ENCODE data around the gene MFAP2.

MFAP2 gene

DNA sequence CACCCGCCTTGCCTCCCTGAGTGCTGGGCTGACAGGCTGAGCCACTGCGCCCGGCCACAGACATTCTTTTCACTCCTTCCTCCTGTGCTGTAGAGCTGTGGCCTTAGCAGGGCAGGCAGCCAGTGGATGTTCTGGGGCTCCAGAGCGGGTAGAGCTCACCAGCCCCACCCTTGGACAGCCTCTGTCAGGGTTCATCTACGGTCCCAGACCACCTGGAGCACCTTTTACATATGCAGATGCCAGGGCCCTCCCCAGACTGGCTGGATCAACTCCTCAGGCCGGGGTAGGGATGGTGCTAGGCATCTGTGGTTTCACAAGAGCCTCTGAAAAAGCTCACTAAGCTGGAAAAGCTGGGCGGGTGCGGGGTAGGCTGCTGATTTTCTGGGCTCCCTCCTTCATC, 26.7 kb upstream of the MFAP2 start:
- DNase-seq, result no peak

DNA sequence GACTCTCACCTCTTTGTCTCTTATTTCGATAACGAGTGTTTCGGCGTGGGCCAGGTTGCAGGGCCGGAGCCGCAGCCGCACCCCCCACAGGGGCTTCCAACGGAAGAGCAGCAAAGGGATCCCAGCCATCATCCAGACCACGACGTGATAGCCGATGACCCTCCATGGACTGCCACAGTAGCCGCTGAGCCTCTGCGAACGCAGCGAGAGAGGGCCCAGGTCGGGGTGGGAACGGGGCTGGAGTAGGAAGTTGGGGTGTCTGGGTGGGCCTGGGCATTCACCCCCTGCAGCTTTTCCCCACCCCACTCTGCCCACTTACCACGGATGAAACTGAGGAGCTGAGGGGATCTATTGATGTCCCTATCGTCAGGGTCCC, 24.9 kb upstream of the MFAP2 start:
- DNase-seq, result no peak

DNA sequence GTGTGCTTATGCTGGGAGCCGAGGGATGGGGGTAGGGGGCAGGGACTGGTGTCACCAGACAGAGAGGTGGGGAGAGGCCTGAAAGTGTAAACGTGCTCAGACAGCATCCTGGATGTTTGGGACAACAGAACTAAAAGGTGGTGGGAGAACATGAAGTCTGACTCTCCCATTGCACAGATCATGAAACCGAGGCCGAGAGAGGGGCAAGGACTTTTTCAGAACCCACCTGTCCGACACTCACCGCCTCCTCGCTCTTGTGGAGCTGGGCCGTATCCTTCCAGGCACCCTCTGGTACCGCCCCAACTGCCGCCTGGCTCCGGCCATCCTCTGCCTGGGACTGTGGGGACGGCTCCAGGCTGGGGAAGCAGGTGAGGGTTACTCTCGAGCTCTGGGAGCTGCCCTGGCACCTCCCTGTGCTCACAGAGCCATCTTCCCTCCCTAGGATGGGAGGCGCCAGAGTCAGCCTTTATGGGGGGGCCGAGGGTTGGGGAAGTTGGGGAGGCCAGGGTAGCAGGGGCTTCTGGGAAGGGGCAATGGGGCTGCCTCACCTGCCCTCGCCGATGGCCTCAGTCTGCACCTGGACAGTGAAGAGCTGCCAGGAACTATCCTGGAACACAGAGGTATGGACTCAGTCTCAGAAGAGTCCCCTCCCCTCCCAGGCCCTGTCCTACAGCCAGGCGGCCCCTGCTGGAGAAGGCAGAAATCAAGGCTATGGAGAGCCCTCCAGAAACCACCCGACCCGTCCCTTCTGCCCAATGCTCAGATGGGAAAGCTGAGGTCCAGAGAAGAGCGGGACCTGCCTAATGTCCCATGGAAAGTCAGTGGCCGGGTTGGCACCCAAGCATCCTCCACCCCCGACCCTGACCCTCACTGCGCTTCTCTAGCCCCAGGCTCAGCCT, 24.3 kb upstream of the MFAP2 start:
- DNase-seq, result no peak

DNA sequence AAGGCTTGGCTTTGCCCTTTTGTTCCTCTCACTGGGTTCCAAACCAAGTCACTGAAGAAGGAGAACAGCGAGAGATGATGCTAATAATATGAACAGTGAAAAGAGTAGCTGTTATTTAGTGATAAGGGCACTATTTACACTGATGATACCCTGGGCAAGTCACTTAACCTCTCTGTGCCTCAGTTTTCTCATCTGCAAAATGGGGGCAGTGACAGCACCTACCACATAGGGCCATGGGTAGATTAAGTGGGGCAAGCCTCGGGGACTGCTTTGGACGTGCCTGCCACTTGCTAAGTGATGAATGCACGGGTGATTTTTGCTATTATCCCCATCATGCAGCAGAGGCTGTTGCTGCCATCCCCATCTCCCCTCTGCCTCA, 22.1 kb upstream of the MFAP2 start:
- no peak for DNase-seq

DNA sequence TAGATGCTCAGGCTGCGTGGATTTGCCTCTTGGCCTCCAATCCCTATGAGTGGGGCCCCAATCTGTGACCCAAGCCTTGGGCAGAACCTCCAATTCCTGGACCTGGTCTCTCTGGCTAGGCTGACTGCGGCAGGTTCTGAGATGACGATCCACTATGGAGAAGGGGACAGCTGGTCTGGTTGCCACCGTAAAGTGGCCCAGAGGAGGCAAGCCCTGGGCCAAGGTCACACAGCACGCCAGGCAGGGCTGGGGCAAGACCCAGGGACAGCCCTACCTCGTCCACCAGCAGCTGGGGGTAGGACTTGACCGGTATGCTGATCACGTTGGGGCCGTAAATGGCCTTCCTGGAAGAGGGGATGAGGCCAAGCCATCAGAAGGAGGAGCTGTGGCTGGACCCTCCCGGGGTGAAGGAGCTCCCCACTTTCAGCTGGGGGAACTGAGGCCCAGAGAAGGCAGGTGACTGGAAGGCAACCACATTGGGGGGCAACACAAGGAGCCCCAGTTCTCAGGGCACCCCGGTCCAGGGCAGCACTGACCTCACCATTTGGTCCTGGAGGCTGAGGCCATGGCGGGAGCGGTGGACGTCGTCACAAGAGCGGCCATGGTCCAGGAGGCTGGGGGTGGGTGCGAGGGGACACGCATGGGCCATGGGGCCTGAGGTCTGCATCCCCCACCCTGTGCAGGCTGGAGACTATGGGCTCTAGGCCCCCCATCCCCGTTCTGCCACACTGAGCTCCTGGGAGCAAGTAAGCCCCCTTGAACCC, 21.5 kb upstream of the MFAP2 start:
- DNase-seq, result no peak

DNA sequence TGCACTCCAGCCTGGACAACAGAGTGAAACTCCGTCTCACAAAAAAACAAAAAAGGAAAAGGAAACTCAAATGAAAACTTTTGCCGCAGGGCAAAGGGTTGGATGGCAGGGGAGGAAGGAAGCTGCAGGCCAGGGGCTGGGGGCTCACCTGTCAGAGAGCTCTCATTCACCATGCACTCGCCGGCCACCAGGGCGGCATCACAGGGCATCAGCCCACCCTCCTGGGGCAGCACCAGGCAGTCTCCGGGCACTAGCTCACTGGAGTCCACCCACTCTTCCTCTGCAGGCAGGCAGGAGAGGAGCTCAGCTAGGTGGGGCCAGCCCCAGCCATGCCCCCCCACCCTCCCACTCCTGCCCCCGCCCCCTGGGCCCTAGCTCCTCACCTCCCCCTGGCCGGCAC, 19.4 kb upstream of the MFAP2 start:
- no peak for DNase-seq

DNA sequence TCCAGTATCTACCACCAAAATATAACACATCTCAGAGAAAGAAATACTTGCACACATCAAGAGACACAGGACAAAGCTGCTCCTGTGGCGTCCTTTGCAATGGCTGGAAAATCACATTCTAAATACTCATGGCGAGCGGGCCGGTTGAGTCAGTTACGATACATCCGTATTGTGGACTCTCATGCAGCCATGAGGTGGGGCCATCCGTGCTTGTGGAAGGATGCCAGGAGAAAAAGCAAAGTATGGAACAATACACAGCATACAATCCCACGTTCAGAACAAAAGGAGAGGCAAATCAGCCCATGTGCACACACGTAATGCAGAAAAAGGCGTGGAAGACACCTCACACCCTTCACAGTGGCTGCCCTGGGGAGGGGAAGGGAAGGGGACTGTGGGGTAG, 18.2 kb upstream of the MFAP2 start:
- DNase-seq, result no peak

DNA sequence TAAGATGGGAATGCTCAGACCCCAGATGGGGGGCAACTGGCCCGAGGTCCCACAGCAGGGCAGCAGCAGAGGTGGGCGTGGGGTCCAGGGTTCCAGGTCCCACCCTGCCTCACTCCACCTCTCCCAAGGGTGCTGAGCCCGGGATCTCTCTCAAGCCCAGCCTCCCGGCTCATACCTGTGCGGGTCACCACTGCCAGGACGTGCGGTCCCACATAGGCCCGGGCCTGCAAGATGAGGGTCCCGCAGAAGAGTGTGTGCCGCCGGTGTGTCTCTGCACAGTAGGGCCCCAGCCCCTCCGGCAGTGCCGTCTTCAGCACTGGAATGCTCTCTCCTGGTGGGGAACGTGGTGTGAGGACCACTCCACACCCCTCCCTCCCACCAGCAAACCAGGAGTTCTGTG, 16.4 kb upstream of the MFAP2 start:
- DNase-seq, result no peak

DNA sequence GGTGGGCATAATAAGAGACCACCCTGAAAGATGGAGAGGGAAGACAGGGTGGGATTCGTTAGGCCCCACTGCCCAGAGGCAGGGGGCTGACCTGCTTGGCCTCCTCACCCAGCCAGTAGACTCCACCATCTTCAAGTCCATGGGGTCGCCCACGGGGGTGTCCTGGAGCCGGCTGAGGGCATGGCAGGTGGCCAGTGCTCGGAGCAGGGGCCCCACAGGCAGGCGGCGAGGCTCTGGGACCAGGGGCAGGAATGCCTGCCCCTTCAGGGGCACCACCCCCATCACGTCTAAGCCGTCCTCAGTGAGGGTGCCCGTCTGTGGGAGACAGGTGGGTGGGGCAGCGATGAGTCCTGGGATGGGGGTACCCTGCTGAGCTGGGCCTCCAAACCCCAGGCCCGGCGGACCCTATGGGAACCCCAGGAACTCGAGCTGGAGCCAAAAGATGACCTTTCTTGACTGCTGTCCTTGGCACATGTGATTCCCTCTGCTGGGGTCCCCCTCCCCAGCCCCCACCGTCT, 13.2 kb upstream of the MFAP2 start:
- no peak for DNase-seq

DNA sequence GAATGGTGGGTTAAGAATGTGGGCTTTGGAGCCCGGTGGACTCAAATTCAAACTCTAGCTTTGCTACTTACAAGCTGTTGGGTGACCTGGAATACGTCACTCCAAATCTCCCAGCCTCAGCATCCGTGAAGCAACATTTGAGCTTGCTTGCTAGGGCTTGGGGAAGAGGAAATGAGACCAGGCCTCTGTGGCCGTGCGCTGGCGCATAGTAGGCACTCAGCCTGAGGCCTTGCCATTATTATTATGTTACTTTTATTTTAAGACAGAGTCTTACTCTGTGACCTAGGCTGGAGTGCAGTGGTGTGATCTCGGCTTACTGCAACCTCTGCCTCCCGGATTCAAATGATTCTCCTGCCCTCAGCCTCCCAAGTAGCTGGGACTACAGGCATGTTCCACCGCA, 12.3 kb upstream of the MFAP2 start:
- DNase-seq, result no peak

DNA sequence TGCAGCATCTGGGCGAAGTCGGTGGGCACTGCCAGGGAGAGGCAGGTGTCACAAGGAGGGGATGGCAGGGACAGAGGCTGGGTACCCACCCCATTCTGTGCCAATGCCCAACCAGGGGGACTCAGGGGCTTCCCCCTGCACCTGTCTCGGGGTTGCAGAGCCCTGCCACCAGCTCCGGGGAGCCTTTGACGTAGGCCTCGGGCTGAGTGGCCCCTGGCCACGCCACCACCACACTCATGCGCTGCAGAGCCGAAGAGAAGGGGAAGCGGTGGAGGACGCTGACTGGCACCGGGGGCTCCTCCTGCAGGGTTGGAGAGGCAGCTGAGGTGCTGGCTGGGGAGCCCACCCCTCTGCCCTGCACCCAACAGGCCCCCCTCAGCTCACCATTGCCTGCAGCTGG, 11.7 kb upstream of the MFAP2 start:
- DNase-seq, result no peak

DNA sequence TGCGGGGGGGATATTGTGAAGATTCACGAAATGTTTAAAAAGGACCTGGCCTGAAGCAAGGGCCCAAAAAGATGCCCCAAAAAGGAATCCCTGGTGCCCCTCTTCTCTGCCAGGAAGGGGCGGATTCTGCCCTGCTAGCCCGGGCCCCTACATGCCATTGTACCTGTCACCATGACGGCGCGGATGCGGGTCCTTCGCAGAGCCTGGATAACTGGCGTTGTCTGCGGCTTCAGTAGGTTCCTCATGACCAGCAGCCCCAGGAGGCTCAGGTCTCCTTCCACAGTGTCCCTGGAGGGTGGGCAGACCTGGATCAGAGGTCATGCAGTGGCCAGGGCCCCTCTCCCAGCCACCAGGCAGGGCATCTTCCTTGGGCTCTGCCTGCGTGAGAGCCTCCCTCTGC, 11.2 kb upstream of the MFAP2 start:
- DNase-seq, result no peak

DNA sequence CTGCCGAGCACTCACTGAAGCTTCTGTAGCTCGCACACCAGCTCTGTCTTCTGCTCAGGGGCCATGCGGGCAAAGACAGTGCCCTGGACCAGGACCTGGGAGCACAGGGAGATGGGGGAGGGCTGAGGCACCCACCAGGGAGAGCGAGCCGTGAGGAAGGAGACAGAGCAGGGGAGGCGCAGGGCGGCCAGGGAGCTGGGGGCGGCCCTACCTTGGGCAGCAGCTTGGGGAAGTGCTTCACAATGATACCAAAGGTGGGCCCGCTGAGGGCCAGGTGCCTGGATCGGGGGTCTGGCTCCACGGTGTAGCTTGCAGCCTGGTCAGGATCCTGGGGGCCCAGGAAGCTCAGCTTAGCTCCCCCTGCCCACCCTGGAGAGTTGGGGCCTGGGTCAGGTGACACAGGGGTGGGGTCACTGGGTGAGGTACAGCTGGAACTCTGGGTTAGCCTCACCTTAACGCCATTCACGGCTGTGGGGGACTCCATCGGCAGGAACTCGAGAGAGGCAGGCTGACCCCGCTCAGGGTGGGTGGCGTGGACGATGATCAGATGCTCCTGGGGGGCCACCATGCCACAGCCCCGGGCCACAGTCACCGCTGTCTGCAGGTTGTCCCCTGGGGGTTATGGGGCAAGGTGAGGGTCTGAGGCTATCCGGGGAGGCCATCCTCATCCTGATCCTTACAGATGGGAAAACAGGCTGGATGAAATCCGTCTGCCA, 9.4 kb upstream of the MFAP2 start:
- DNase-seq, result no peak

DNA sequence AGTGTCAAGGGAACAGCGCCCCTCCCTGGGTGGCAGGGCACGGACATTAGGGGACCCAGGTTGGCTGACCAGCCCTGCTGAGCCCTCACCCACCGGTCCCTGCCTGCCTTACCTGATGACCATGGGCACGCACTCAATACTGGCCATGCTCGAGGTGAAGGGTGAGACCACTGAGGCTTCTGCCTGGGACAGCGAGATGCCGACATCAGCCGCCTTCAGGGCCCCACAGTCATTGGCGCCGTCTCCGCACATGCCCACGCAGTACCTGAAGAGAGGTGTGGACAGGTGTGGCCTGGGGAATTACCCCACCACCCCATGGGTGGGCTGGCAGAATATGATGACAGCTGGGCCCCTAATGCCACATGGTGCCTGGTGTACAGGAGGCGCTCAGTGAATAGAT, 7.8 kb upstream of the MFAP2 start:
- DNase-seq, result no peak

DNA sequence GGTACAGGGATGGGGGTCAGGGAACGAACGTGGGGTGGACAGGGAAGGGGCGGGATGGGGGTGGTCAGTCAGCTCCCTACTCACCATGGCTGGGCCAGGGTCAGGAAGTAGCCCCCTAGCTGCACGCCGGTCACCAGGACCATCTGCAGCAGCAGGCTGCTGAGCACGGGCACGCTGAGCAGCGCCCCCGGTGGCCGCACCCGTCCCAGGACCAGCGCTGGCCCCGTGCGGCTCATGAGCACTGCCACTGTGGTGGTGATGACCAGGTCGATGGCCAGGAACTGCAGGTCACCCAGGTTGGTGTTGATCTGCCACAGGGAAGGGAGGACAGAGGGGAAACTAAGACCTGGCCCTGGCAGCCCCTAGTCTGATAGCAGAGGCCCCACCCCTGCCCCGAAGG, 6.5 kb upstream of the MFAP2 start:
- no peak for DNase-seq

DNA sequence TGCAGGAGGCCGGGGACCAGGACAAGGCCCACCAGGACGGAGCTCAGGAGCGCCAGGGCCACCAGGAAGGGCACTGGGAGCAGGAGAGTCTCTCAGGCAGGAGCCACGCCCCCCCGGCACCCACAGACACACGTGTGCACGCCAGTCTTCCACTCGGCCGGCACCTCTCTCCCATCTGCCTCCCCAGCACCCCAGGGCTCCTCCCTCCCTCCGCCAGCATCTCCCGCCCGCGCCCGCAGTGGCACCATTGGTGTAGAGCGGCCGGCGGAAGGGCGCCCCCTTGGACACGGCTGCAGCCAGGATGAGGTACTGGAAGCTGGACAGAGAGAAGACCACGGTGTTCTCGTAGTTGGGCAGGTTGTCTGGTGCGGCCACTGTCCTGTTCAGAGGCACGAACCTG, 6.1 kb upstream of the MFAP2 start:
- no peak for DNase-seq

DNA sequence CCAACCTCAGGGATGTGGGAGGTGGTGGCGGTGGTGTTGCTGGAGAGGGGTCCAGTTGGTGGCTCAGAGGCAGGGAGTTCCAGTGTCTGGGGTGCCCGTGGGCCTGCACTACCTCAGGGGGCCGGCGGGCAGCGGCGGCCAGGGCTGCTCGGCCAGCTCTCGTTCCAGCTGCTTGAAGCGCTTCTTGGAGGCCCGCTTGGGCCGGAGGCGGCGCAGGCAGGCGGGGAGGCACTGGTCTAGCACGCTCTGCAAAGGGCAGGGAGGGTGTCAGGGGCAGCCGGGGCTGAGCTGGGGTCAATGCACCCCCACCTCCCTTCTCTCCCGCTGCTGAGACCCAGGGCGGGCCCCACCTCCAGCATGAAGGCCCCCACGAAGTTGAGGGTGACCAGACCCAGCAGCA, 5.7 kb upstream of the MFAP2 start:
- DNase-seq, result no peak

DNA sequence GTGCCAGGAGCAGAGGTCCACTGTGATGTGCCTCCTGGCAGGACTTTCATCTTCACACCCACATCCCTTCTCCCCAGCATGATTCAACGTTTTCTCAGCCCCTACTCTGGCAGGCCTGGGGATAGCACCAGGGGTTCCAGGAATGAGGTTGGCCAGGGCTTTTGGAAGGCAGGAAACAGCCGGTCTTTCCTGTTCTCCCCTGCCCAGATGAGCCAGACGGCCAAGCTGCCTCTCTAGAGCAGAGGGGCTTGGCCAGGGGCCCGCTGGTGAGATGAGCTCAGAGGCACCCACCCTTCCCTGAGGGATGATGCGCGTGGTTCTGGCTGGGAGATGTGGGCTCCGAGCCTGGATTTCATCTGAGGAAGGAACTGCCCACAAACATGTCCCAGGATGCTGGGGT, 4.3 kb upstream of the MFAP2 start:
- no peak for DNase-seq

DNA sequence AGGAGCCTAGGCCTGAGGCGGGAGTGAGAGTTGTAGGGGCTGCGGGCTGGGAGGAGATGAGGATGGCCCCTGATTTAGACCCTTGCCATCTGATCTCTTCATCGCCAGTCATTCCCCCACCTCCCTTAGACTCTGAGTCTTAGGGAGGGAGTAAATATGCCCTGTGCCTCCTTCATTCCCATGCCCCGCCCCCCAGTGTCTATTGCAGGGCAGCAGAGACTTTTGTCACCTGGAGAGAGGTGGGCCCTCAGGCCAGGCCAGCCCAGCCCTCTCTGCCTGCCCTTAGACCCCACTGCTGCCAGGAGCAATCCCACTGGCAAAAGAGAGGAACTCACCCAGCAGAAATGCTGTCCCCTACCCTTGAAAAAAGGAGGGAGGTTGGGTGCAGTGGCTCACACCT, 3.2 kb upstream of the MFAP2 start:
- DNase-seq, result no peak

DNA sequence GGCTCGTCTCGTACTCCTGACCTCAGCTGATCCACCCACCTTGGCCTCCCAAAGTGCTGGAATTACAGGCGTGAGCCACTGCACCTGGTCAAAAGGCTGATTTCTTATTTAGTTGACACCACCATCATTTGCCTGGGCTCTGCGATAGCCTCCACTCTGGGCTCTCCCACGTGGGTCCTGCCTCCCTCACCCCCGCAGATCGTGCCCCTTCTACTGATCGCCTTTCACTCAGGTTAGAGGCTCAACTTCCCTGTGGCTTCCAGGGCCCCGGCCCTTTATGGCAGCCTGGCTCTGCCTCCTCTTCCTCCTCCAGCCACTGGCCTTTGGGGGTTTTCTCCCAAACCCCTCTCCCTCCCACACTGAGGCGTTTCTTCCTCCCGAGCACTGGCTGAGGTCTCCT, 2.5 kb upstream of the MFAP2 start:
- DNase-seq, result no peak

DNA sequence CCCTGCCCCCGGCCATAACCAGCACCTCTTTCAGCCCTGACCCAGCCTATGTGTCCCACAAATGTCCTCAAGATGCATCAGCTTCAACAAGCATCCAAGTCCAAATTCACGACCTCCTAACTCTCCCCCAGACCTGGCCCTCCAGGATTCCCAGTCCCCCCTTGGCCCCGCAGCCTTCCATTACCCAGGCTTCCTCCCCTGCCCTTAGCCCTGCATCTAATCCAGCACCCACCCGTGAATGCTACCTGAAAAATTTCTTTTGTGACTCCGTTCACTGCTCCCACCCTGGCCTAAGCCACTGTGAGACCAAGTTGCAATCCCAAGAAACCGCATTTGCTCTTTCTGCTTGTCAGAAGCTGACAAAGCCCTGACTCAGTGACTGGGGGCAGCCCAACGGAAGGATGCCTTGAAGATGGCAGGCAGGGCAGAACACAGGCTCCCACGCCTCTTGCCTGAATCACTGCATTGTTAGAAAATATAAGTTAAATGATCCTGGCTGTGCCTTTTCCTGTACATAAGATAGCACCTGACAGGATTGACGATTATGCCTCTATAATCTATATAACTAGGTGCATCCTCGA, 939 bp upstream of the MFAP2 start:
- no peak for DNase-seq

DNA sequence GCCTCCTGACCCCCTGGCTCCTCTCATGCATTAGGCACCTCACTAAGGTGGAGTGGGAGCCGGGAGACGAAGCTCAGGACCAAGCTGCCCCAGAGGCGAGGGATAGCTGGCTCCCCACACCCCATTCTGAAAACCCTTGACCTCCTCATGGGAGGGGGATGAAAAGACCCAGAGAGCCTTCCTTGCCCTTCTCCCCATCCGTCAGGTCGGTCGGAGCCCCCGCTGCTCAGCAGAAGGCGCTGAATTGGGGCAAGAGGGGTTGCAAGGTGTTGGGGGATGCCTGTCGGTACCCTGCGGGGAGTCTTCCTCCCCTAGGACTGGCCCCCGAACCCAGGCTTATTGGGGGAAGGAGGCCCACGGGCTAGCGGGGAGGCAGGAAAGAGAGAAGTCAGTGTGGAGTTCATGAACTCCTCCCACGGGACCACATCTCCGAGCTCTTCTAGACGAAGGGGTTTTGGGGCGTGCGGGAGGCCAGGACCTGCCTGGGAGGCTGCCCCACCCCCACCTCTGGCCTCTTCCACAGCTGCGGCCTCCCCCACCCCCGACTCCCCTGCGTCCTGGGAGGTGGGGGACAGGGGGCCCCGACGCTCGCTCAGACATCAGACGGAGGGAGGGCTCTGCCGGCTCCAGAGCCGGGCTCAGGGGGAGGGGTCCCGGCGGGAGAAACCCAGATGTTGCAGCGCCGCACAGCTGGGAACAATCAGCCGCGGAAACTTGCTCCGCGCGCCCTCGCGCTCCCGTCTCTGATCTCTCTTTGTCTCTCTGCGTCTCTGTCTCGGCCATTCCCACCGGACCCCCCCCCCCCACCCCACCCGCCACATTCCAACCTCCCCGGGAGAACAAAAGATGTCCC, 719 bp downstream of the MFAP2 start:
- no peak for DNase-seq
